ENCODE data around the gene UMAD1. TPM values are rescaled to one million over a fixed set of nuclear protein-coding genes. Genes with fewer than 3 reads are reported as not detected.

Gene UMAD1
- polyA plus RNA-seq, 1 of the 3 experiments (the other 2 are of a cell fraction), result 13.9 TPM

DNA sequence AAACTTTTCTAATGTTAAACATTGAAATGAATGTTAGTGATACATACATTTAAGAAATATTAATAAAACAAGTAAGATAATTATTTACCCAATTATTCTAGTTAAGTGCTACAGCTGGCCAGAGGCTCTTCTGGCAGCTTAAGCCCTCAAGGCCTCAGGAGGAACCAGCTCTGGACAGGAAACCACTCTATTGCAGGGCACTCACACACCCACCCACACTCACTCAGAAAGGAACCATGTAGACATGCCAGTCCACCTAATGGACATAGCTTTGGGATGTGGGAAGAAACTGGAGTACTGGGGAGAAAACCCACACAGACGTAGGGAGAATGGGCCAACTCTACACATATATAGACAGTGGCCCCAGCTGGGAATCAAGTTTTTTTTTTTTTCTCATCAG lies 28.2 kb downstream of the UMAD1 start:
- DNase-seq, result no peak
- Histone ChIP-seq H3K4me3 (ENCODE audit: low read depth in 2 of 2, low read length in 1 of 2) (no peak overlapping the region), H3K4me2 (no peak overlapping the region), H3K27me3 (ENCODE audit: insufficient read depth) (no peaks in the 10 kb centered on the region), H3K9me2 (no peaks in the 10 kb centered on the region), H3K27ac (ENCODE audit: low read depth in 2 of 2, low read length in 1 of 2) (no peak overlapping the region), H3F3A (replicated peaks; ENCODE audit: insufficient read depth) (no peaks in the 10 kb centered on the region), H3K79me2 (ENCODE audit: insufficient read depth) (no peaks in the 10 kb centered on the region), H3K9ac (no peak overlapping the region), H3K36me3 (replicated peaks in 1 of 2; ENCODE audit: control insufficient read depth in 1 of 2, insufficient read depth in 2 of 2, low read length in 1 of 2) (peaks cover 3 to 6% of the 10 kb centered on the region in 2 experiments), H3K4me1 (ENCODE audit: control insufficient read depth in 1 of 2, insufficient read depth in 2 of 2, low read depth in 1 of 2, low read length in 1 of 2) (peaks cover 0 to 2% of the 10 kb centered on the region in 2 experiments; a peak in 2 of 4 replicates), H4K20me1 (ENCODE audit: insufficient read depth) (no peaks in the 10 kb centered on the region), H2AFZ (ENCODE audit: low read depth) (no peak overlapping the region), H3K9me3 (no peaks in the 10 kb centered on the region)
- ChIA-PET POLR2A (no interaction called here), CTCF (interaction anchor here (0.6 to 1.2 kb wide), 2 partner anchors 13 to 24 kb away, joined by 3 to 7 read pairs; no protein-coding TSS in a partner anchor)
- TF ChIP-seq FOXM1 (IDR thresholded peaks at IDR 0.05; ENCODE audit: low read depth) (no peak), MEF2A (IDR thresholded peaks at IDR 0.05; ENCODE audit: borderline replicate concordance, low read depth) (no peak), RAD21 (IDR thresholded peaks at IDR 0.05; ENCODE audit: low read length) (no peak), RCOR1 (IDR thresholded peaks at IDR 0.05; ENCODE audit: low read length) (no peak), FOXJ3 (CRISPR knock-in tag; IDR thresholded peaks at IDR 0.05) (no peak)
- TF ChIP-seq, protein P1, sequence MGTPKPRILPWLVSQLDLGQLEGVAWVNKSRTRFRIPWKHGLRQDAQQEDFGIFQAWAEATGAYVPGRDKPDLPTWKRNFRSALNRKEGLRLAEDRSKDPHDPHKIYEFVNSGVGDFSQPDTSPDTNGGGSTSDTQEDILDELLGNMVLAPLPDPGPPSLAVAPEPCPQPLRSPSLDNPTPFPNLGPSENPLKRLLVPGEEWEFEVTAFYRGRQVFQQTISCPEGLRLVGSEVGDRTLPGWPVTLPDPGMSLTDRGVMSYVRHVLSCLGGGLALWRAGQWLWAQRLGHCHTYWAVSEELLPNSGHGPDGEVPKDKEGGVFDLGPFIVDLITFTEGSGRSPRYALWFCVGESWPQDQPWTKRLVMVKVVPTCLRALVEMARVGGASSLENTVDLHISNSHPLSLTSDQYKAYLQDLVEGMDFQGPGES (IDR thresholded peaks at IDR 0.05; ENCODE audit: low read depth, low read length), result no peak
- TF ChIP-seq, protein P2, sequence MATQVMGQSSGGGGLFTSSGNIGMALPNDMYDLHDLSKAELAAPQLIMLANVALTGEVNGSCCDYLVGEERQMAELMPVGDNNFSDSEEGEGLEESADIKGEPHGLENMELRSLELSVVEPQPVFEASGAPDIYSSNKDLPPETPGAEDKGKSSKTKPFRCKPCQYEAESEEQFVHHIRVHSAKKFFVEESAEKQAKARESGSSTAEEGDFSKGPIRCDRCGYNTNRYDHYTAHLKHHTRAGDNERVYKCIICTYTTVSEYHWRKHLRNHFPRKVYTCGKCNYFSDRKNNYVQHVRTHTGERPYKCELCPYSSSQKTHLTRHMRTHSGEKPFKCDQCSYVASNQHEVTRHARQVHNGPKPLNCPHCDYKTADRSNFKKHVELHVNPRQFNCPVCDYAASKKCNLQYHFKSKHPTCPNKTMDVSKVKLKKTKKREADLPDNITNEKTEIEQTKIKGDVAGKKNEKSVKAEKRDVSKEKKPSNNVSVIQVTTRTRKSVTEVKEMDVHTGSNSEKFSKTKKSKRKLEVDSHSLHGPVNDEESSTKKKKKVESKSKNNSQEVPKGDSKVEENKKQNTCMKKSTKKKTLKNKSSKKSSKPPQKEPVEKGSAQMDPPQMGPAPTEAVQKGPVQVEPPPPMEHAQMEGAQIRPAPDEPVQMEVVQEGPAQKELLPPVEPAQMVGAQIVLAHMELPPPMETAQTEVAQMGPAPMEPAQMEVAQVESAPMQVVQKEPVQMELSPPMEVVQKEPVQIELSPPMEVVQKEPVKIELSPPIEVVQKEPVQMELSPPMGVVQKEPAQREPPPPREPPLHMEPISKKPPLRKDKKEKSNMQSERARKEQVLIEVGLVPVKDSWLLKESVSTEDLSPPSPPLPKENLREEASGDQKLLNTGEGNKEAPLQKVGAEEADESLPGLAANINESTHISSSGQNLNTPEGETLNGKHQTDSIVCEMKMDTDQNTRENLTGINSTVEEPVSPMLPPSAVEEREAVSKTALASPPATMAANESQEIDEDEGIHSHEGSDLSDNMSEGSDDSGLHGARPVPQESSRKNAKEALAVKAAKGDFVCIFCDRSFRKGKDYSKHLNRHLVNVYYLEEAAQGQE (IDR thresholded peaks at IDR 0.05; ENCODE audit: low read depth, low read length), result no peak
- TF ChIP-seq, protein P3, sequence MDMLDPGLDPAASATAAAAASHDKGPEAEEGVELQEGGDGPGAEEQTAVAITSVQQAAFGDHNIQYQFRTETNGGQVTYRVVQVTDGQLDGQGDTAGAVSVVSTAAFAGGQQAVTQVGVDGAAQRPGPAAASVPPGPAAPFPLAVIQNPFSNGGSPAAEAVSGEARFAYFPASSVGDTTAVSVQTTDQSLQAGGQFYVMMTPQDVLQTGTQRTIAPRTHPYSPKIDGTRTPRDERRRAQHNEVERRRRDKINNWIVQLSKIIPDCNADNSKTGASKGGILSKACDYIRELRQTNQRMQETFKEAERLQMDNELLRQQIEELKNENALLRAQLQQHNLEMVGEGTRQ (IDR thresholded peaks at IDR 0.05; ENCODE audit: borderline replicate concordance, low read depth, low read length), result no peak
- TF ChIP-seq, protein P4, sequence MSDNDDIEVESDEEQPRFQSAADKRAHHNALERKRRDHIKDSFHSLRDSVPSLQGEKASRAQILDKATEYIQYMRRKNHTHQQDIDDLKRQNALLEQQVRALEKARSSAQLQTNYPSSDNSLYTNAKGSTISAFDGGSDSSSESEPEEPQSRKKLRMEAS (IDR thresholded peaks at IDR 0.05; ENCODE audit: low read depth), result no peak
- WGBS (ENCODE audit: low lambda C conversion rate), result 96% methylated on average over 1 of the region's 1 CpG

DNA sequence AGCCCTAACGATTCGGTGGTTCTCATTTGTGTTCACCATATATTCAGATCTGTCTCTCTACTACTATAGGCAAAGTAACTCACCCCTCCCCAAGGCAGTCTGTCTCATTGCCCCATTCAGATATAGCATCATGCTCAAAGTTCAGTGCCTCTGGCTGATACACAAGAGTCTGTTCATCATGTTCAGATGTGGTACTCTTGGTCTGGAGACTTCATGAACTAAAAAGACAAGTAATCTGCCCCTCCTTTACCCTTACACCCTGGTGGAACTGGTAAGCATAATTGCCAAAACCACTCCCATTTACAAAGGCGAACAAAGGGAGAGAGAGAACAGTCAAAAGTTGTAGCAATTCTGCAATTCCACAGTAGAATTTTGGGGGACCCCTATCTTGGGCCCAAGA lies 29.9 kb downstream of the UMAD1 start:
- Histone ChIP-seq H2AFZ (ENCODE audit: low read depth) (no peak overlapping the region), H3F3A (replicated peaks; ENCODE audit: insufficient read depth) (no peaks in the 10 kb centered on the region), H4K20me1 (ENCODE audit: insufficient read depth) (no peaks in the 10 kb centered on the region), H3K36me3 (replicated peaks in 1 of 2; ENCODE audit: control insufficient read depth in 1 of 2, insufficient read depth in 2 of 2, low read length in 1 of 2) (peaks cover 8 to 17% of the 10 kb centered on the region in 2 experiments), H3K9ac (no peak overlapping the region), H3K4me3 (ENCODE audit: low read depth in 2 of 2, low read length in 1 of 2) (no peak overlapping the region), H3K4me1 (ENCODE audit: control insufficient read depth in 1 of 2, insufficient read depth in 2 of 2, low read depth in 1 of 2, low read length in 1 of 2) (peaks cover 0 to 2% of the 10 kb centered on the region in 2 experiments; a peak in 1 of 4 replicates), H3K79me2 (ENCODE audit: insufficient read depth) (no peaks in the 10 kb centered on the region), H3K9me2 (no peaks in the 10 kb centered on the region), H3K9me3 (no peaks in the 10 kb centered on the region), H3K27ac (ENCODE audit: low read depth in 2 of 2, low read length in 1 of 2) (no peak overlapping the region), H3K27me3 (ENCODE audit: insufficient read depth) (no peaks in the 10 kb centered on the region), H3K4me2 (no peak overlapping the region)
- no peak for TF ChIP-seq FOXJ3 (CRISPR knock-in tag; IDR thresholded peaks at IDR 0.05)
- TF ChIP-seq FOXM1 (IDR thresholded peaks at IDR 0.05; ENCODE audit: low read depth), result no peak
- no peak for TF ChIP-seq CHD2 (IDR thresholded peaks at IDR 0.05; ENCODE audit: low read length, partially characterized antibody)
- TF ChIP-seq, protein P1 (IDR thresholded peaks at IDR 0.05; ENCODE audit: low read depth, low read length), result no peak
- TF ChIP-seq FOSL2 (IDR thresholded peaks at IDR 0.05; ENCODE audit: borderline replicate concordance, low read depth), result no peak
- no peak for TF ChIP-seq YY1 (IDR thresholded peaks at IDR 0.05; ENCODE audit: low read depth)
- TF ChIP-seq, protein P2 (IDR thresholded peaks at IDR 0.05; ENCODE audit: low read depth, low read length), result no peak
- TF ChIP-seq TAF1 (IDR thresholded peaks at IDR 0.05; ENCODE audit: borderline replicate concordance, low read depth, low read length), result no peak
- no peak for DNase-seq
- ChIA-PET CTCF (no interaction called here), POLR2A (no interaction called here)
- WGBS (ENCODE audit: low lambda C conversion rate), result 91% methylated on average over 3 of the region's 3 CpGs
